ENCODE data around the gene YKT6. TPM values are rescaled to one million over a fixed set of nuclear protein-coding genes. Genes with fewer than 3 reads are reported as not detected.

Gene YKT6
- total and polyA plus RNA-seq, 3 donors from 2014 or later: 66.5 to 85.9 (median 72.3) TPM

- Histone ChIP-seq H3K4me1 (no peaks in the 10 kb centered on the region), H3K27me3 (no peaks in the 10 kb centered on the region), H3K36me3 (ENCODE audit: low read depth, missing control alignments) (peaks cover 3% of the 10 kb centered on the region), H3K9me3 (no peaks in the 10 kb centered on the region), H3K4me3 (no peak overlapping the region), H3K27ac (no peak overlapping the region)
- DNase-seq: no peak
- 89 to 90% methylated on average over 4 to 5 of the region's 5 CpGs for WGBS, 2 donors
- TF ChIP-seq POLR2A (IDR thresholded peaks at IDR 0.05) (no peak), CTCF (IDR thresholded peaks at IDR 0.05) (no peak)
- intact Hi-C loops (cut with DNase I; ENCODE audit: low total_unique reads): no loop called here
Observed at GRCh38 chr7:44206008-44206407, 5.2 kb downstream of the YKT6 start.

- peaks cover 3% of the 10 kb centered on the region for H3K36me3 ChIP-seq (ENCODE audit: low read depth, missing control alignments)
- H3K27me3 ChIP-seq: no peaks in the 10 kb centered on the region
- DNase-seq: no peak
- H3K4me1 ChIP-seq: no peaks in the 10 kb centered on the region
- H3K9me3 ChIP-seq: no peaks in the 10 kb centered on the region
- H3K4me3 ChIP-seq: no peak overlapping the region
- intact Hi-C loops (cut with DNase I; ENCODE audit: low total_unique reads): no loop called here
- no peak overlapping the region for H3K27ac ChIP-seq
- WGBS, 2 donors: 93 to 95% methylated on average over 7 of the region's 7 CpGs
- no peak for TF ChIP-seq CTCF (IDR thresholded peaks at IDR 0.05)
- no peak for TF ChIP-seq POLR2A (IDR thresholded peaks at IDR 0.05)
Observed at GRCh38 chr7:44208085-44208484, 7.3 kb downstream of the YKT6 start.

GRCh38 chr7:44210107-44210506 lies 9.3 kb downstream of the YKT6 start:
- intact Hi-C loops (cut with DNase I; ENCODE audit: low total_unique reads): no loop called here
- Histone ChIP-seq H3K4me1 (no peaks in the 10 kb centered on the region), H3K36me3 (ENCODE audit: low read depth, missing control alignments) (peaks cover 3% of the 10 kb centered on the region), H3K4me3 (no peak overlapping the region), H3K27me3 (no peaks in the 10 kb centered on the region), H3K9me3 (no peaks in the 10 kb centered on the region), H3K27ac (no peak overlapping the region)
- WGBS, 2 donors: 92 to 93% methylated on average over 5 of the region's 5 CpGs
- DNase-seq: no peak
- TF ChIP-seq CTCF (IDR thresholded peaks at IDR 0.05) (no peak), POLR2A (IDR thresholded peaks at IDR 0.05) (no peak)

GRCh38 chr7:44211126-44211675 lies 10.4 kb downstream of the YKT6 start:
- WGBS, 2 donors: 88 to 92% methylated on average over 10 of the region's 10 CpGs
- DNase-seq: no peak
- Histone ChIP-seq H3K27ac (no peak overlapping the region), H3K4me1 (no peaks in the 10 kb centered on the region), H3K36me3 (ENCODE audit: low read depth, missing control alignments) (peaks cover 3% of the 10 kb centered on the region), H3K4me3 (no peak overlapping the region), H3K27me3 (no peaks in the 10 kb centered on the region), H3K9me3 (no peaks in the 10 kb centered on the region)
- TF ChIP-seq CTCF (IDR thresholded peaks at IDR 0.05): no peak
- no peak for TF ChIP-seq POLR2A (IDR thresholded peaks at IDR 0.05)
- intact Hi-C loops (cut with DNase I; ENCODE audit: low total_unique reads): no loop called here

- 88 to 99% methylated on average over 6 of the region's 6 CpGs for WGBS, 2 donors
- H3K36me3 ChIP-seq (ENCODE audit: low read depth, missing control alignments): peaks cover 3% of the 10 kb centered on the region
Observed at GRCh38 chr7:44212018-44212417, 11.2 kb downstream of the YKT6 start.

More at GRCh38 chr7:44212018-44212417, 11.2 kb downstream of the YKT6 start:
- intact Hi-C loops (cut with DNase I; ENCODE audit: low total_unique reads): no loop called here
- H3K27me3 ChIP-seq: no peaks in the 10 kb centered on the region
- H3K27ac ChIP-seq: no peak overlapping the region
- no peak for TF ChIP-seq POLR2A (IDR thresholded peaks at IDR 0.05)
- no peak for TF ChIP-seq CTCF (IDR thresholded peaks at IDR 0.05)
- DNase-seq: no peak
- no peaks in the 10 kb centered on the region for H3K4me1 ChIP-seq
- no peaks in the 10 kb centered on the region for H3K9me3 ChIP-seq
- no peak overlapping the region for H3K4me3 ChIP-seq

Measured in testis (tissue), 3 donors.